Stimulated activated naive CD8-positive, alpha-beta T cell treated with anti-CD3 and anti-CD28 coated beads, Interleukin-15, Interleukin-2, amounts not matched to agents 100 U/mL and 50 U/mL, for 24 hours (primary cell): Measurements from ENCODE around the gene SLC6A6.
"Not testable (repeated sequence)": the region's sequence is repeated elsewhere in the genome, so short reads cannot be mapped to it uniquely, and the experiment has no call there.

Source experiments
- ATAC-seq: fragments of 150-1000 bp; cut with Tn5 transposase; one replicate; pipeline ENCODE4 v1.10.0; 2021
- DNase-seq: peaks from one replicate; pipeline ENCODE4 v3.0.0; 2021

The SLC6A6 gene

GRCh38 chr3:14398797-14399106 lies 3.7 kb upstream of the SLC6A6 start:
- no peak for DNase-seq
- no peak for ATAC-seq

- ATAC-seq (no peak), DNase-seq (no peak)
These were observed 608 bp upstream of the SLC6A6 start for GRCh38 chr3:14401692-14402303.

- no peak for ATAC-seq
- DNase-seq, result no peak
These were observed 1.3 kb downstream of the SLC6A6 start for GRCh38 chr3:14403619-14404155.

GRCh38 chr3:14404186-14404585 lies 1.8 kb downstream of the SLC6A6 start:
- ATAC-seq, result no peak

GRCh38 chr3:14404631-14405359 lies 2.4 kb downstream of the SLC6A6 start:
- ATAC-seq (no peak), DNase-seq (no peak)

More at GRCh38 chr3:14404186-14404585, 1.8 kb downstream of the SLC6A6 start:
- no peak for DNase-seq

GRCh38 chr3:14405360-14406238 lies 3.2 kb downstream of the SLC6A6 start:
- ATAC-seq (no peak), DNase-seq (no peak)

GRCh38 chr3:14406336-14406735 lies 3.9 kb downstream of the SLC6A6 start:
- DNase-seq (no peak), ATAC-seq (no peak)

- DNase-seq (no peak), ATAC-seq (no peak)
These were observed 4.4 kb downstream of the SLC6A6 start for GRCh38 chr3:14406766-14407165.

- ATAC-seq (no peak), DNase-seq (no peak)
These were observed 4.8 kb downstream of the SLC6A6 start for GRCh38 chr3:14407203-14407602.

- DNase-seq, ATAC-seq: not testable (repeated sequence)
These were observed 7.3 kb downstream of the SLC6A6 start for GRCh38 chr3:14409779-14410063.

GRCh38 chr3:14410106-14410502 lies 7.7 kb downstream of the SLC6A6 start:
- DNase-seq, result no peak
- ATAC-seq, result peak; percentile 3

GRCh38 chr3:14410503-14411165 lies 8.2 kb downstream of the SLC6A6 start:
- ATAC-seq (peak; percentile 94), DNase-seq (peak; percentile 63)

GRCh38 chr3:14411166-14411526 lies 8.7 kb downstream of the SLC6A6 start:
- ATAC-seq (no peak), DNase-seq (no peak)

GRCh38 chr3:14411988-14412387 lies 9.6 kb downstream of the SLC6A6 start:
- DNase-seq (no peak), ATAC-seq (no peak)

- ATAC-seq (no peak), DNase-seq (no peak)
These were observed 10.5 kb downstream of the SLC6A6 start for GRCh38 chr3:14412831-14413380.

- ATAC-seq (no peak), DNase-seq (no peak)
These were observed 11.1 kb downstream of the SLC6A6 start for GRCh38 chr3:14413381-14414071.

GRCh38 chr3:14414846-14415464 lies 12.5 kb downstream of the SLC6A6 start:
- ATAC-seq (no peak), DNase-seq (no peak)

GRCh38 chr3:14415501-14415900 lies 13.1 kb downstream of the SLC6A6 start:
- DNase-seq, result no peak

GRCh38 chr3:14416453-14416852 lies 14.0 kb downstream of the SLC6A6 start:
- no peak for ATAC-seq
- DNase-seq, result no peak

More at GRCh38 chr3:14415501-14415900, 13.1 kb downstream of the SLC6A6 start:
- ATAC-seq, result no peak

- ATAC-seq (no peak), DNase-seq (no peak)
These were observed 16.2 kb downstream of the SLC6A6 start for GRCh38 chr3:14418296-14419250.
